GM12801 (cell line): ENCODE data around the gene KLK14.

Experiments used
- TF ChIP-seq, protein P1 (sequence below): IDR thresholded peaks from one replicate; pipeline ENCODE4 v1.5.1; 2011; ENCODE audit warnings: control low read depth; ENCODE audit not compliant: insufficient read length; ENCODE audit errors: extremely low read depth

Gene KLK14, protein sequence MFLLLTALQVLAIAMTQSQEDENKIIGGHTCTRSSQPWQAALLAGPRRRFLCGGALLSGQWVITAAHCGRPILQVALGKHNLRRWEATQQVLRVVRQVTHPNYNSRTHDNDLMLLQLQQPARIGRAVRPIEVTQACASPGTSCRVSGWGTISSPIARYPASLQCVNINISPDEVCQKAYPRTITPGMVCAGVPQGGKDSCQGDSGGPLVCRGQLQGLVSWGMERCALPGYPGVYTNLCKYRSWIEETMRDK

DNA sequence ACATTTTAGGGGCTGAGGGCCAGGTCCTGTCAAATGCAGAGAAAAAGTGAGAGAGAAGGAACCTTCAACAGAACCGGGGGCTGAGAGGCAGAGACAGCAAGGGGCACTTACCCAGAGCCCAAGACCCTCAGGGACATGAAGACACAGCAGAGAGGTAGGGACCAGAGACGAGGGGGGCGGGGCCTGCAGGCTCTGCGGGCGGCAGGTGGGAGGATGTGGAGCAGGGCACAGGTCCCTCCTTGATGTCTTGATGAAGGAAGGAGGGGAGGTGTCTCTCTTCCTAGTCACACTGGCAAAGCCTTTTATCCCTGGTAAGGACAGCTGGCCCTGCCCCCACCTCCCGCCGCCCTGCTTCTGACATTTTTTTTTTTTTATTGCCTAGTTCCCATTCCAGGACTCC is at the start of gene KLK14:
KLK14 (minus strand) TSS at position 277 of the 400 bp plus-strand sequence; CDS start at position 4, 273 bp downstream.
- TF ChIP-seq, protein P1, sequence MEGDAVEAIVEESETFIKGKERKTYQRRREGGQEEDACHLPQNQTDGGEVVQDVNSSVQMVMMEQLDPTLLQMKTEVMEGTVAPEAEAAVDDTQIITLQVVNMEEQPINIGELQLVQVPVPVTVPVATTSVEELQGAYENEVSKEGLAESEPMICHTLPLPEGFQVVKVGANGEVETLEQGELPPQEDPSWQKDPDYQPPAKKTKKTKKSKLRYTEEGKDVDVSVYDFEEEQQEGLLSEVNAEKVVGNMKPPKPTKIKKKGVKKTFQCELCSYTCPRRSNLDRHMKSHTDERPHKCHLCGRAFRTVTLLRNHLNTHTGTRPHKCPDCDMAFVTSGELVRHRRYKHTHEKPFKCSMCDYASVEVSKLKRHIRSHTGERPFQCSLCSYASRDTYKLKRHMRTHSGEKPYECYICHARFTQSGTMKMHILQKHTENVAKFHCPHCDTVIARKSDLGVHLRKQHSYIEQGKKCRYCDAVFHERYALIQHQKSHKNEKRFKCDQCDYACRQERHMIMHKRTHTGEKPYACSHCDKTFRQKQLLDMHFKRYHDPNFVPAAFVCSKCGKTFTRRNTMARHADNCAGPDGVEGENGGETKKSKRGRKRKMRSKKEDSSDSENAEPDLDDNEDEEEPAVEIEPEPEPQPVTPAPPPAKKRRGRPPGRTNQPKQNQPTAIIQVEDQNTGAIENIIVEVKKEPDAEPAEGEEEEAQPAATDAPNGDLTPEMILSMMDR, result no peak

DNA sequence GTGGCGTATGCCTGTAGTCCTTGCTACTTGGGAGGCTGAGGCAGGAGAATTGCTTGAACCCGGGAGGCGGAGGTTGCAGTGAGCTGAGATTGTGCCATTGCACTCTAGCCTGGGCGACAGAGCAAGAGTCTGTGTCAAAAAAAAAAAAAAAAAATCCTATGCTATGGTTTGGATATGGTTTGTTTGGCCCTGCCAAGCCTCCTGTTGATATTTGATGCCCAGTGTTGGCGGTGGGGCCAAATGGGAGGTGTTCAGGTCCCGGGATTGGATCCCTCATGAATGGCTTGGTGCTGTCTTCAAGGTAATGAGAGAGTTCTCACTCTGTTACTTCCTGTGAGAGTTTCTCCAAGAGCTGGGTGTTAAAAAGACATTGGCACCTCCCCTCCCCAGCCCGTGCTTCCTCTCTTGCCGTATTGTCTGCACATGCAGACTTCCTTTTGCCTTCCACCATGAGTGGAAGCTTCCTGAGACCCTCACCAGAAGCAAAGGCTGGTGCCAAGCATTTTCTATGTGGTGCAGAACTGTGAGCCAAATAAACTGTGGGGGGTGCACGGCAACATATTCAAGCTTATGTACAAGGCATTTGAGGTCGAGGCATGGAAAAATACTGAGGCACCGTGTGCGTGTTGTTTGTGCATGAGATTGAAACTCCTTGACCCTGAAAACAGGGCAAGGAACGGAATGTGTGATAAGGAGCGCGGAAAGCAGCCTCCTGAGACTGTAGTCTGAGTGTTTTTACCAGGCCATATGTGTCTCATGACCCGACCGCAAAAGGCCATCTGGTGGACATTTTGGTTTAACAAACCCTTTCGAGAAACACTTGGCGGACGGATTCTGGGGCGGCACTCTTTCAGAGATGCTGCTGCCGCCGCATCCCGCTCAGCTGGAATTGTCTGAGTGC is 49.3 kb upstream of the KLK14 start:
- TF ChIP-seq, protein P1, result no peak

DNA sequence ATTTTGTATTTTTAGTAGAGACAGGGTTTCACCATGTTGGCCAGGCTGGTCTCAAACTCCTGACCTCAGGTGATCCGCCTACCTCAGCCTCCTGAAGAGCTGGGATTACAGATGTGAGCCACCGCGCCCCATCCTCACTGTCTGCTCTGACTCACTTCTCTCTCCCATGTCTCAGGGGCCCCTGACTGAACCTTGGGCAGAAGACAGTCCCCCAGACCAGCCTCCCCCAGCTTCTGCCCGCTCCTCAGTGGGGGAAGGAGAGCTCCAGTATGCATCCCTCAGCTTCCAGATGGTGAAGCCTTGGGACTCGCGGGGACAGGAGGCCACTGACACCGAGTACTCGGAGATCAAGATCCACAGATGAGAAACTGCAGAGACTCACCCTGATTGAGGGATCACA is 47.0 kb upstream of the KLK14 start:
- TF ChIP-seq, protein P1, result no peak

DNA sequence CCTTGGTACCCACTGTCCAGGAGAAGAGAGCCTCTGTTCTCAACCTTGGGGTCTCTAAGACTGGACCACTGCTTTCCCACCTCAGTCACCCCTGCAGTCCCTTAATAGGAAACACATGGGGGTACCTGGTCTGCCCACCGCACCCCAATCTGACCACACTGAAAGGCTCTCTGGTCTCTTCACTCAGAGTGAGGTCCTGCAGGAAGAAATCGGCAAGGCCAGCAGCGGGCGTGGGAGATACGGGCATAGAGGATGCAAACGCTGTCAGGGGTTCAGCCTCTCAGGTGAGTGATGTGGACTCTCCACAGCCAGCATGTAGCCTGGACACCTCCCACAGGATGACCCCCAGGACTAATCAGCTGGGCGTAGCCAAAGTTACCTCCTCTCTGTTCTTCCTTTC is 45.5 kb upstream of the KLK14 start:
- TF ChIP-seq, protein P1, result no peak

DNA sequence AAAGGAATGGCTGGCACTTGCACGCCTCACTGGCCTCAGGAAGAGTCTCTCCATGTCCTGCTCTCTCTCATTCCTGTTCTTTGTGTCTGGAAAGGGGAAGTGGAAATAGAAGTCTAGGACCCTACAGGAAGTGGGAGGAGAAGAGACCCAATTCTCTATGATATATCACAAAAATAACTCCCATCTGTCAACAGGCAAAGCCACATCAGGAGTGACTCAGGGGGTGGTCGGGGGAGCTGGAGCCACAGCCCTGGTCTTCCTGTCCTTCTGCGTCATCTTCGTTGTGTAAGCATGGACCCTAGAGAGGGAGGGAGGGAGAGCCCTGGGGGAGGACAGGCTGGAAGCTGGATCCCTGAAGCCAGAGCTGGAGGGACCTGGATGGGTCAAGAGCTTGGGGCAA is 45.1 kb upstream of the KLK14 start:
- TF ChIP-seq, protein P1, result no peak

DNA sequence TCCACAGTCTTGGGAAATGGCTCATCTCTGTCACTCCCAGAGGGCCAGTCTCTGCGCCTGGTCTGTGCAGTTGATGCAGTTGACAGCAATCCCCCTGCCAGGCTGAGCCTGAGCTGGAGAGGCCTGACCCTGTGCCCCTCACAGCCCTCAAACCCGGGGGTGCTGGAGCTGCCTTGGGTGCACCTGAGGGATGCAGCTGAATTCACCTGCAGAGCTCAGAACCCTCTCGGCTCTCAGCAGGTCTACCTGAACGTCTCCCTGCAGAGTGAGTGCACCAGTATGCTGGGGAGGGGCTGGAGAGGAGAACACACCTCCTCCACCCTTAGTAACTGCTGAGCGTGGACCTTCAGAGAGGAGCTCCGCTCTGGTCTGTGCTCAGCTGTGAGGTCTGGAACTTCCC is 44.3 kb upstream of the KLK14 start:
- TF ChIP-seq, protein P1, result no peak

DNA sequence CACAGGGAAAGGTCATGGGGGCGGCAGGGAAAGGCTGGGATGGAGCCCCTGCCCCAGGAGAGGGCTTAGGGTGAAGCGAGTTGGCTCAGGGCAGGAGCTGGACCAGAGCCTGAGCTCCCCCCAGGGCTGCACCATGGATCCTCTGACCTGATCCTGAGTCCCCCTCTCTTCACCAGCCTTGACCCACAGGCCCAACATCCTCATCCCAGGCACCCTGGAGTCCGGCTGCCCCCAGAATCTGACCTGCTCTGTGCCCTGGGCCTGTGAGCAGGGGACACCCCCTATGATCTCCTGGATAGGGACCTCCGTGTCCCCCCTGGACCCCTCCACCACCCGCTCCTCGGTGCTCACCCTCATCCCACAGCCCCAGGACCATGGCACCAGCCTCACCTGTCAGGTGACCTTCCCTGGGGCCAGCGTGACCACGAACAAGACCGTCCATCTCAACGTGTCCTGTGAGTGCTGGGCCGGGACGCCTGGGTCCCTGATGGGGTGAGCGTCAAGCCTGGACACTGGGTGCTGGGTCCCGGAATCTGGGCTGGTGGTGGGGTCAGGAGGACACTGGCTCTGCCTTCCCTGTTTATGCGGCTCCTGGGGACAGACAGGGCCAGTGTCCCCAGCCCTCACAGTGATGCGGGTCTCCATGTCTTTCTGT is 42.9 kb upstream of the KLK14 start:
- TF ChIP-seq, protein P1, result no peak
